HG03060 (cell line): Measurements from ENCODE around the gene EXOSC9.
A peak's percentile ranks its signal among the peaks of the same experiment; 100 is the strongest.

Experiments
- ATAC-seq: cut with Tn5 transposase; IDR thresholded peaks from one replicate; pipeline ENCODE4 v1.9.1; 2021; ENCODE audit warnings: low read depth, moderate number of reproducible peaks; ENCODE audit not compliant: unreplicated experiment

EXOSC9 gene

GRCh38 chr4:121788896-121789295 lies 12.2 kb upstream of the EXOSC9 start:
- ATAC-seq, result peak; percentile 58

- ATAC-seq, result no peak
Observed at GRCh38 chr4:121789455-121789854, 11.7 kb upstream of the EXOSC9 start.

- no peak for ATAC-seq
Observed at GRCh38 chr4:121789960-121790829, 10.9 kb upstream of the EXOSC9 start.

- no peak for ATAC-seq
Observed at GRCh38 chr4:121790976-121791375, 10.1 kb upstream of the EXOSC9 start.

- no peak for ATAC-seq
Observed at GRCh38 chr4:121791481-121791880, 9.6 kb upstream of the EXOSC9 start.

GRCh38 chr4:121792966-121793365 lies 8.2 kb upstream of the EXOSC9 start:
- no peak for ATAC-seq

- ATAC-seq, result no peak
Observed at GRCh38 chr4:121794505-121795188, 6.5 kb upstream of the EXOSC9 start.

GRCh38 chr4:121796283-121796682 lies 4.8 kb upstream of the EXOSC9 start:
- ATAC-seq, result no peak

GRCh38 chr4:121799208-121799823 lies 1.8 kb upstream of the EXOSC9 start:
- no peak for ATAC-seq

GRCh38 chr4:121799867-121800501 lies 1.1 kb upstream of the EXOSC9 start:
- no peak for ATAC-seq

- peak; percentile 12 for ATAC-seq
Observed at GRCh38 chr4:121800638-121800960, 524 bp upstream of the EXOSC9 start.

GRCh38 chr4:121801715-121802075 lies 572 bp downstream of the EXOSC9 start:
- ATAC-seq, result peak; percentile 6

- ATAC-seq, result no peak
Observed at GRCh38 chr4:121806411-121806810, 5.3 kb downstream of the EXOSC9 start.

GRCh38 chr4:121811122-121811521 lies 10.0 kb downstream of the EXOSC9 start:
- ATAC-seq, result no peak

GRCh38 chr4:121814756-121815155 lies 13.6 kb downstream of the EXOSC9 start:
- ATAC-seq, result no peak

- ATAC-seq, result no peak
Observed at GRCh38 chr4:121817006-121817405, 15.9 kb downstream of the EXOSC9 start.

GRCh38 chr4:121817701-121818100 lies 16.6 kb downstream of the EXOSC9 start:
- ATAC-seq, result no peak

GRCh38 chr4:121818215-121818614 lies 17.1 kb downstream of the EXOSC9 start:
- no peak for ATAC-seq

GRCh38 chr4:121819216-121819965 lies 18.3 kb downstream of the EXOSC9 start:
- no peak for ATAC-seq

GRCh38 chr4:121822047-121822446 lies 20.9 kb downstream of the EXOSC9 start:
- no peak for ATAC-seq
